WTC11 (cell line): Measurements from ENCODE around the gene TRMT112.

ENCODE experiments used
- CREB1 ChIP-seq: sonication (generic); formaldehyde crosslinking; IDR thresholded peaks from 2 replicates; pipeline ENCODE4 v1.8.0; 2023; ENCODE audit warnings: mild to moderate bottlenecking, missing genetic modification reagents
- FOXP1 ChIP-seq: sonication (generic); formaldehyde crosslinking; IDR thresholded peaks from 2 replicates; pipeline ENCODE4 v1.8.0; 2022; ENCODE audit warnings: missing genetic modification reagents, mild to moderate bottlenecking, moderate library complexity, borderline replicate concordance
- HMGXB4 ChIP-seq: sonication (generic); formaldehyde crosslinking; IDR thresholded peaks from 2 replicates; pipeline ENCODE4 v1.8.1; 2023; ENCODE audit warnings: mild to moderate bottlenecking, moderate library complexity, missing genetic modification reagents
- RORB ChIP-seq: fragments of 250-450 bp; sonication (Bioruptor Pico); IDR thresholded peaks from 2 replicates; pipeline ENCODE4 v1.9.0; 2021; ENCODE audit warnings: mild to moderate bottlenecking
- ZBTB21 ChIP-seq: sonication (generic); formaldehyde crosslinking; IDR thresholded peaks from 2 replicates; pipeline ENCODE4 v1.8.1; 2023; ENCODE audit warnings: mild to moderate bottlenecking, missing genetic modification reagents, borderline replicate concordance
- ZBTB43 ChIP-seq: sonication (generic); formaldehyde crosslinking; IDR thresholded peaks from 2 replicates; pipeline ENCODE4 v1.8.1; 2023; ENCODE audit warnings: mild to moderate bottlenecking, missing genetic modification reagents
- TF ChIP-seq, protein P1 (sequence below): sonication (generic); formaldehyde crosslinking; IDR thresholded peaks from 2 replicates; pipeline ENCODE4 v1.8.1; 2022; ENCODE audit warnings: mild to moderate bottlenecking, missing genetic modification reagents, moderate library complexity, borderline replicate concordance
- TF ChIP-seq, protein P2 (sequence below): sonication (generic); formaldehyde crosslinking; conservative IDR thresholded peaks from 2 replicates; pipeline ENCODE4 v1.8.1; 2022; ENCODE audit warnings: mild to moderate bottlenecking, missing genetic modification reagents
- TF ChIP-seq, protein P3 (sequence below): sonication (generic); formaldehyde crosslinking; IDR thresholded peaks from 2 replicates; pipeline ENCODE4 v1.8.0; 2023; ENCODE audit warnings: missing genetic modification reagents, mild to moderate bottlenecking, borderline replicate concordance

DNA sequence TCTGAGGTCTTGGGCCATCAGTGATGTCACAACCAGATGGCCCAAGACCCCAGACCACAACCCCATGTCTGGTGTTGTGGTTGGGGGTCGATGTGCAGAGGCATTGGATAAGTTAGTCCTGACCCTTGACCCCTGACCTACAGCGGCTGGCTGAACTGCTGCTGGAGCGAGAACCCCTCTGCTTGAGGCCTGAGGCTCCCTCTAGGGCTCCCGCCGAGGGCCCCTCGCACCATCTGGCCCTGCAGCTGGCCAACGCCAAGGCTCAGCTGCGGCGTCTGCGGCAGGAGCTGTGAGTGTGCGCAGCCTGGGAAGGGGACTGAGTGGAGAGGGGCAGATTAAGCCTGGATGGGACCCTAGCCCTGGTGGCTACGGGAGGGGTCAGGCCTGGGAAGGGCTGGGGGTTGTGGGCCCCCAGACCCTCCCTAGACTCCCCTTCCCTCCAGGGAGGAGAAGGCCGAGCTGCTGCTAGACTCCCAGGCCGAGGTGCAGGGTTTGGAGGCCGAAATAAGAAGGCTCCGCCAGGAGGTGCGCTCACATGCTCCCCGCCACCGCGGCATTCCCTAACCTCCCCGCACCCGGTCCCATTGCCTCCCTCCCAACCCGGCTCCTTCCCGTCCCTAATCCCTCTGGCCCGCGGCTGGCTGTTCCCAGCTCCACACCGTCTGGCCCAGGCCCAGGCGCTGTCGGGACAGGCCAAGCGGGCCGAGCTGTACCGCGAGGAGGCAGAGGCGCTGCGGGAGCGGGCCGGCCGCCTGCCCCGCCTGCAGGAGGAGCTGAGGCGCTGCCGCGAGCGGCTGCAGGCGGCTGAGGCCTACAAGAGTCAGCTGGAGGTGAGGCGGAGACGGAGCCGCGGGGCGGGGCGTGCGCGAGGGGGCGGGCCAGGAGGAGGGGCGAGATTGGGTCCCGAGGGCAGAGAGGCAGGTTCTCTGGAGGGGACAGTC is 24.8 kb upstream of the TRMT112 start:
- TF ChIP-seq, protein P1, sequence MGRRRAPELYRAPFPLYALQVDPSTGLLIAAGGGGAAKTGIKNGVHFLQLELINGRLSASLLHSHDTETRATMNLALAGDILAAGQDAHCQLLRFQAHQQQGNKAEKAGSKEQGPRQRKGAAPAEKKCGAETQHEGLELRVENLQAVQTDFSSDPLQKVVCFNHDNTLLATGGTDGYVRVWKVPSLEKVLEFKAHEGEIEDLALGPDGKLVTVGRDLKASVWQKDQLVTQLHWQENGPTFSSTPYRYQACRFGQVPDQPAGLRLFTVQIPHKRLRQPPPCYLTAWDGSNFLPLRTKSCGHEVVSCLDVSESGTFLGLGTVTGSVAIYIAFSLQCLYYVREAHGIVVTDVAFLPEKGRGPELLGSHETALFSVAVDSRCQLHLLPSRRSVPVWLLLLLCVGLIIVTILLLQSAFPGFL (CRISPR knock-in tag) = no peak
- TF ChIP-seq RORB (CRISPR knock-in tag) = no peak
- TF ChIP-seq, protein P2, sequence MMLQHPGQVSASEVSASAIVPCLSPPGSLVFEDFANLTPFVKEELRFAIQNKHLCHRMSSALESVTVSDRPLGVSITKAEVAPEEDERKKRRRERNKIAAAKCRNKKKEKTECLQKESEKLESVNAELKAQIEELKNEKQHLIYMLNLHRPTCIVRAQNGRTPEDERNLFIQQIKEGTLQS (CRISPR knock-in tag) = no peak
- TF ChIP-seq ZBTB43 (CRISPR knock-in tag) = no peak
- TF ChIP-seq FOXP1 (CRISPR knock-in tag) = peak; percentile 77; the same call in 1 of the 2 replicates
- no peak for TF ChIP-seq ZBTB21
- no peak for TF ChIP-seq CREB1 (CRISPR knock-in tag)
- TF ChIP-seq, protein P3, sequence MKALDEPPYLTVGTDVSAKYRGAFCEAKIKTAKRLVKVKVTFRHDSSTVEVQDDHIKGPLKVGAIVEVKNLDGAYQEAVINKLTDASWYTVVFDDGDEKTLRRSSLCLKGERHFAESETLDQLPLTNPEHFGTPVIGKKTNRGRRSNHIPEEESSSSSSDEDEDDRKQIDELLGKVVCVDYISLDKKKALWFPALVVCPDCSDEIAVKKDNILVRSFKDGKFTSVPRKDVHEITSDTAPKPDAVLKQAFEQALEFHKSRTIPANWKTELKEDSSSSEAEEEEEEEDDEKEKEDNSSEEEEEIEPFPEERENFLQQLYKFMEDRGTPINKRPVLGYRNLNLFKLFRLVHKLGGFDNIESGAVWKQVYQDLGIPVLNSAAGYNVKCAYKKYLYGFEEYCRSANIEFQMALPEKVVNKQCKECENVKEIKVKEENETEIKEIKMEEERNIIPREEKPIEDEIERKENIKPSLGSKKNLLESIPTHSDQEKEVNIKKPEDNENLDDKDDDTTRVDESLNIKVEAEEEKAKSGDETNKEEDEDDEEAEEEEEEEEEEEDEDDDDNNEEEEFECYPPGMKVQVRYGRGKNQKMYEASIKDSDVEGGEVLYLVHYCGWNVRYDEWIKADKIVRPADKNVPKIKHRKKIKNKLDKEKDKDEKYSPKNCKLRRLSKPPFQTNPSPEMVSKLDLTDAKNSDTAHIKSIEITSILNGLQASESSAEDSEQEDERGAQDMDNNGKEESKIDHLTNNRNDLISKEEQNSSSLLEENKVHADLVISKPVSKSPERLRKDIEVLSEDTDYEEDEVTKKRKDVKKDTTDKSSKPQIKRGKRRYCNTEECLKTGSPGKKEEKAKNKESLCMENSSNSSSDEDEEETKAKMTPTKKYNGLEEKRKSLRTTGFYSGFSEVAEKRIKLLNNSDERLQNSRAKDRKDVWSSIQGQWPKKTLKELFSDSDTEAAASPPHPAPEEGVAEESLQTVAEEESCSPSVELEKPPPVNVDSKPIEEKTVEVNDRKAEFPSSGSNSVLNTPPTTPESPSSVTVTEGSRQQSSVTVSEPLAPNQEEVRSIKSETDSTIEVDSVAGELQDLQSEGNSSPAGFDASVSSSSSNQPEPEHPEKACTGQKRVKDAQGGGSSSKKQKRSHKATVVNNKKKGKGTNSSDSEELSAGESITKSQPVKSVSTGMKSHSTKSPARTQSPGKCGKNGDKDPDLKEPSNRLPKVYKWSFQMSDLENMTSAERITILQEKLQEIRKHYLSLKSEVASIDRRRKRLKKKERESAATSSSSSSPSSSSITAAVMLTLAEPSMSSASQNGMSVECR (CRISPR knock-in tag) = no peak
- TF ChIP-seq HMGXB4 = peak; percentile 82
